Endothelial cell of hepatic sinusoid (primary cell): Measurements from ENCODE around the gene CIDEB.

Experiments used
- in situ Hi-C: cut with HindIII; loops from 2 replicates; pipeline ENCODE4 v1.10.0; 2017; ENCODE audit warnings: low sequenced_read_pairs

CIDEB gene

DNA sequence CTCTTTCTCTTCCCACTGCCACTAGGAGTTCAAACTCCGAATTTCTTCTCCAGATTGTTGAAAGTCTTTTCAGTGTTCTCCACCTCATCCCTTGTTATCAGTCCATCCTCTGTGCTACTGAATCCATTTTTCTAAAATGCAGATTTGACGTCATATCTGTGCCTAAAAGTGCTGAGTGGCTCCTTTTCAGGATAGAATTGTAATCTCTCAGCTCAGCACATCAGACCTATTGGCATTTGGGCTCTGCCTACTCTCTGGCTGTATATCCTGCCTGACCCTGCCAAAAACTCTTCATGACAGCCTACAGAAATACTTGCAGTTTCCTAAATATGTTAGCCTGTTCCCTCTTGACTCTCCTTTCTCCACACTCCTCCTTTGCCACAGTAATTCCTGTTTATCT lies 35.3 kb downstream of the CIDEB start:
- in situ Hi-C loops: no loop called here

DNA sequence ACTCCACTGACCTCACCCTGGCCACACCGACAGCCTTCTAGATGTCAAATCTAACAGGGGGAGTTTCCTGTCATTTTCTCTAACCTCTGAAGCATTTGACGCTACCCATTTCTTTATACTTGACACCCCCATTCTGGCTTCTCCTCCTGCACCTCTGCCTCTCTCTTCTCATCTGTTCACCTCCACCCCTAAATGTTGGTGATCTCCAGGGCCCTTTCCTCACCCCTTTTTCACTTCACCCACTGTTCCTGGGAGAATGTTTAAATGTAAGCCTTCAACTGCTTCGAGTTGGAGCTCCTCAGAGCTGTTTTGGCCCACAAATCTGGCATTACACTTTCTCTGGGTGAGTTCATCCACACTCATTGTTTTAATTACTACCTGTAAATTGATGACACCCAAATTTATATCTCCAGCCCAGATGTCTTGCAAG lies 35.9 kb downstream of the CIDEB start:
- in situ Hi-C loops: no loop called here

DNA sequence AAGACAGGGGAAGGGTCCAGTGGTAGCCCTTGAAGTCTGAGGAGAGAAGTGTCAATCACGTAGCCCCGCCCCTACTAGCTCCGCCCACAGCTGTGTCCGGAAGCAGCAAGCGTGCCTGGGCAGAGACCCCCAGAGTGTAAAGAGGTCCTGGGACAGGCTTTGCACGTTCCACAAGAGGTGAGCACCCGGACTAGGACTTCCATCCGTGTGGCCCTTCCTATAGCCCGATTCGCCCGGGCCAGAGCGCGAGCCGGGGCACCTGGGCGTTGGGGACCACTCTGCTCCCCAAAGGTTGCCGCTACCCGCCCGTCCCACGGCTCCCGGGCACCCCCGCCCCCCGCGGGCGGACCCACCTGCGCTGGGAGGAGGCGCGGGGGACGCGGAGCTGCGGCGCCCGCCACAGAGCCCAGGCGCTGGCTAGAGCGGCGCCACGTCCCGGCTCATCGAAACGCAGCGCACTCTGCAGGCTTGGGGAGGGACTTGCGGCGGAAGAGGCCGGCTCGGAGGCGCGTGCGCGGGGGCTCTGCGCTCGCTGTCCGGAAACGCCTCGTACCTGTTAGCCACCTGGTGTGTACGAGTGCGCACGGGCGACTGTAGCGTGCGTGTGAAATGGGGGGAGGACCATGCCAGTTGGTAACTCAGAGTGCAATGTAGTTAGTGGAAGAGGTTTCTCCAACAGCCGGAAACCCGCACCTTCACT lies 36.5 kb downstream of the CIDEB start, which contains the start of gene RABGGTA:
Gene RABGGTA, minus strand, starts transcription at position 464 of the 700 bp plus-strand sequence. CDS start 482 bp downstream, outside the sequence.
- in situ Hi-C loops: no loop called here

DNA sequence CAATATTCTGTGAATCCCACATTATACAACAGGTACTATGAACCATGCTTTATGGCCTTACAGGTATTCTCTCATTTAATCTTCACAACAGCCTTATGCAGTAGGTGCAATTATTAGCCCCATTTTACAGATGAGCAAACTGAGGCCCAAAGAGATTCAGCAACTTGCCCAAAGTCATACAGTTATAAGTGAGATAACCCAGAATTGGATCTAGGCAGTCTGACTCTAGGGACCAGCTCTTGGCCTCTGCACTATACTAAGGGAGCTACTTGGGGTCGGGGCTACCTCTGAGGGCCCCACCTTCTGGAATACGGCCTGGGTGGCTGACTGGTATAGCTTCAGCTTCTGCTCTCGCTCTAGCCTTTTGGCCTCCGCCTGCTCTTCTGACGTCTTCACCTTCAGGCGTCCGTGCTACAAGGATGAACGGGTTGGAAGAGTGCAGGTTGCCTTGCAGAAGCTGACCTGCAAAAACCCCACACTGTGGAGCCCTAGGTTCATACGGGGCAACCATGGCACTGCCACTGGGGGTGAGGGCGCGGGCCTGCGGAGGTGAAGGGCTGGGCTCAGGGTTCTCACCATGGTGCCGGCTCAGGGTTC lies 37.1 kb downstream of the CIDEB start:
- in situ Hi-C loops: no loop called here

DNA sequence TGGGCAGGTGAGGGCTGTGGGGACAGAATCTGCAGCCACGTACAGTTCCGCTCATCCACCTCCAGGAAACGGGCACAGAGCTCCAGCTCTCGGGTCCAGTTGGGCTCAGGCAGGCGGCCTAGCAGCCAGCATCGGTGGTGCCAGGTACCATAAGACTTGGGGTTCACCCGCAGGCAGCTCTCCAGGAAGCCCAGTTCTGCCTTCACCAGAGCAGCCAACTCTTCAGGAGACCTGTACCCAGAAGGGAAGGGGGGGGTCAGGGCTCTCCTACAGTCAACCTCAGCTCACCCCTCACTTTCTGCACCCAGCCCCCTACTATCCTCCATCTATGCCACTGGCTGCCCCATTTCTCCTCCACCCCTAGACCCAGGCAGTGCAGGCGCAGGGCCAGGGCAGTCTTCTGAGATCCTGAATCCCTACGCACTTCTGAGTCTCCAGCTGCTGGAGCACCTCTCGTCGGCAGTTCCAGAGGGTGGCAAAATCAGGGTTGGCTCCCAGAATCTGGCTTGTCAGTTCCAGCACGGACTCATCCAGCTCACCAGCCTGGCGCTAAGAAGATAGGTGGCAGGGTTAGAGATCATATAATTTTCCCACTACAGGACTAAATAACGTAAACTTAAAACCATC lies 37.8 kb downstream of the CIDEB start:
- in situ Hi-C loops: loop anchor here (5.0 kb wide), 1 partner anchor 63 kb away; the partner anchor contains the start of gene TSSK4

DNA sequence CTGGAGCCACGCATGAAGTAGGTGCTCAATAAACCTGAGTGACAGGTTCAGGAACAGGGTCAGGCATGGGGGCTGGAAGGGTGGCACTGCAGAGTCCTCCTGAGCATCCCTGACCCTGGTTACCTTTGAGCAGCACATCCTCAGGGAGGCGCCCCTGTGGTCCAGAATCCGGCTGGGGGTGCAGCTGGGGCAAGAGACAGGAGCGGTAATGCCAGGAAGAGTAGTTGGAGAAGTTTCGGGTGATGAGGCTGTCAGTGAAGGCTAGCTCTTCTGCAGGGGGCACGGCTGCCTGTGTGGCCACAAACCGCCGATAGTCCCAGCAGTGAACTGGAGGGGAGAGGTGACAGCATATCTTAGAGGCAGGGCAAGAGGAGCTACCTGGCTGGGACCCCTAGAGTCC lies 38.4 kb downstream of the CIDEB start:
- in situ Hi-C loops: loop anchor here (5.0 kb wide), 1 partner anchor 62 kb away; the partner anchor contains the start of gene TSSK4

DNA sequence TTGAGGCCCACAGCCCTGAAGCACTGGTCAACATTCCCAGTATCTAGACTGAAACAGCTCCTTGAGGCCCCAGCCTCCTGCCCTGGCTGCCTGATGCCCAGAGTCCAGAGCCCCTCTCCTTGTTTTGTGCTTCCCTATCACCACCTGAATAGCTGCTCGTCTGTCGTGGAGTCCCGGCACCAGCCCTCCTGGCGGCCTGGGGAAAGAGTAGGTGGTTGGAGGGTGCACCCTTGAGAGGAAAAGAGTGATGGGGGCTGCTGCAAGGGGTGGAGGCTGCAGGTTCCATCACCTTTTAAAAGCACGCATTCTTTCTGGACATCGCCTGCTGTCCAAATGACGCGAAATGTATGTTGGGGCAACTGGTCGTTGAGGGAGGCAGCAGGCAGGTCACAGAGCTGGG lies 39.6 kb downstream of the CIDEB start:
- in situ Hi-C loops: loop anchor here (5.0 kb wide), 1 partner anchor 61 kb away; the partner anchor contains the start of gene TSSK4

DNA sequence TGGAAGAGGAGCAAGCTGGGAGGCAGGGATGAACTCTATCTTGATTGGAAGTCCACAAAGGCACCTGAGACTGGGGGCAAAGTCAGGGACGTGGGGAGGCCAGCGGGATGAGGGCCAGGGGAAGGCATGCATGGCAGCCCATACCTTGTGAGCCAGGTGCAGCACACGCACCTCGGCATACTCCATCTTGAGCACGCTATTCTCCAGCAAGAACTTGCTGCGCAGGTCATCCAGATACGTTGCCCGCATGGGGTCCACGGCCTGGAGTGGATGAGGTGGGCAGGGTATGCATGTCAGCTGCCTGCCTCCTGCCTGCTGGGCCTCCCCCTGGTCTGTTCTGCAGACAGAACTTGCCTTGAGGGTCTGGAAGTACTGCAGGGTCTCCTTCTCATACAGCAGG lies 40.3 kb downstream of the CIDEB start:
- in situ Hi-C loops: loop anchor here (5.0 kb wide), 1 partner anchor 60 kb away; the partner anchor contains the start of gene TSSK4

DNA sequence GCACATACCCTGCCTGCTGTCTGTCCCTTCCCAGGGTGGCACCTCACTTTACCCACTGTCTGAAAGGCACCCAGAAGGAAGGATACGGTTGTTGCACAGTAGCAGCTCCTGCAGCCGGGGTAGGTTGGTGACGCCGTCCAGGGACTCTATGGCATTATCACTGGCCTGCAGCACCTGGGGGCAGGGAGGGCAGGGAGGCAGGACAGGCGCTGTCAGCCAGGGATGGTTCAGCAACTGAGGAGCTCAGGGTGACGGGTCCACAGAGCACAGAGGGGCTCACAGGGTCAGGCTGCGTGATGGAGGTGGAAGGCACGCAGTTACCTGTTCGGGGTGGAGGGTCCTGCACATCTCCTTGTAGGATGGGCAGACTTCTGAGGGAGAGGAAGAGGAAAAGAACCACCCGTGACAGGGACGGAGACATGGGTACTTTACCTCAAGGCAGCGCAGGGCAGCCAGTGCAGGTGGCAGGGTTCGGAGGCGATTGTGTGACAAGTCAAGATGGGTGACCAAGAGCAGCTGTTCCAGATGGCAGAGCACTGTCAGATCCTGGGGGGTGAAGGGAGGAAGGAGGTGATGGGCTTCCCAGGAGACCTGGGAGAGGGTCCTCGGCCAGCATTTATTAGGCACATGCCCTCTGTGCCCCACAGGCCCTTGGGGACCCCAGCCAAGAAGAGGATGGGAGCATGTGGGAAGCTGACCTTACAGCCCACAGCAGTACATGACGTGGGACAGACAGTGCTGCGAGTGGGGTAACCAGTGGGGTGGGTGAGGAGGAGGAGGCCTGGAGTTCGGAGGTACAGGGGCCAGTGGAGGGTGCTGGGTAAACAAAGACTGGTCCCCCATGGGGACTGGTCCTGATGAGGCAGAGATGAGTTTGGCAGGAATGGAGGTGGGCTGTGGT lies 41.2 kb downstream of the CIDEB start:
- in situ Hi-C loops: loop anchor here (5.0 kb wide), 1 partner anchor 59 kb away; the partner anchor contains the start of gene TSSK4

DNA sequence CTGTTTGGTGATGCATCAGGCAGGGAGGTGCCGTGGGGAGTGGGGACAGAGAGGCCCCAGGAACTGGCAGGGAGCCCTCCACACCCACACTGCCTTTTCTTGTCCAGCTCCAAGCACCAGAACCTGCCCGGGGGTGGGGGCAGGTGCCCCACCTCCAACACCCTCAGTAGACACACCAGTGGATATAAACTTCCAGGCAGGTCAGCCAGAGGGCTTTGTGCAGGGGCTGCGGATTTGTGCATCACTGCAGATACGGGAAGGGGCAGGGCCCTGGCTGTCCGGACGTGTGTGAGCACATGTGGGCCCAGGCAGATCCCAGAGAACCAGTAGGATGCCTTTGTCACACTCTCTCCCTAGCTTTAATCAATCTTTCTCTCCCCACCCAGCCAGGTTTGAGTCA lies 43.5 kb downstream of the CIDEB start:
- in situ Hi-C loops: loop anchor here (5.0 kb wide), 1 partner anchor 33 kb away; the partner anchor contains the start of genes DHRS1 and NOP9

DNA sequence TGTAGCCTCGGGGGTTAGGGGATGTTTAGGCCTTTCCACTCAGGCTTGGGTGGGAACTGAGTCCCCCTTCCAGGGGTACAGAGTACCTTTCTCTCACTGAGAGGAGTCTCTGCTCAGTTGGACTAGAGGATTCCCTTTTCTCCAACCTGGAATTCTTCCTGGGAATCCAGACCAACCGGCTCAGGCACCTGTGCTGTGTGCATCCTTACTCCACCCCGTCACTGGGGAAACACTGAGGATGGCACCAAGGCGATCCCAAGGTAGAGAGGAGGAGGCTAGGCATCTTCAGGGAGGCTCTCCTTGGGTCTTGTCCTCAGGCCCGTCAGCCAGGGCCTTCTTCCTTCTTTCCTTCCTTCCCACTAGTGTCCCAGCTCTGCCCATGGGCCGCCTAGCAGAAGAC lies 43.9 kb downstream of the CIDEB start:
- in situ Hi-C loops: loop anchor here (5.0 kb wide), 1 partner anchor 33 kb away; the partner anchor contains the start of genes DHRS1 and NOP9

DNA sequence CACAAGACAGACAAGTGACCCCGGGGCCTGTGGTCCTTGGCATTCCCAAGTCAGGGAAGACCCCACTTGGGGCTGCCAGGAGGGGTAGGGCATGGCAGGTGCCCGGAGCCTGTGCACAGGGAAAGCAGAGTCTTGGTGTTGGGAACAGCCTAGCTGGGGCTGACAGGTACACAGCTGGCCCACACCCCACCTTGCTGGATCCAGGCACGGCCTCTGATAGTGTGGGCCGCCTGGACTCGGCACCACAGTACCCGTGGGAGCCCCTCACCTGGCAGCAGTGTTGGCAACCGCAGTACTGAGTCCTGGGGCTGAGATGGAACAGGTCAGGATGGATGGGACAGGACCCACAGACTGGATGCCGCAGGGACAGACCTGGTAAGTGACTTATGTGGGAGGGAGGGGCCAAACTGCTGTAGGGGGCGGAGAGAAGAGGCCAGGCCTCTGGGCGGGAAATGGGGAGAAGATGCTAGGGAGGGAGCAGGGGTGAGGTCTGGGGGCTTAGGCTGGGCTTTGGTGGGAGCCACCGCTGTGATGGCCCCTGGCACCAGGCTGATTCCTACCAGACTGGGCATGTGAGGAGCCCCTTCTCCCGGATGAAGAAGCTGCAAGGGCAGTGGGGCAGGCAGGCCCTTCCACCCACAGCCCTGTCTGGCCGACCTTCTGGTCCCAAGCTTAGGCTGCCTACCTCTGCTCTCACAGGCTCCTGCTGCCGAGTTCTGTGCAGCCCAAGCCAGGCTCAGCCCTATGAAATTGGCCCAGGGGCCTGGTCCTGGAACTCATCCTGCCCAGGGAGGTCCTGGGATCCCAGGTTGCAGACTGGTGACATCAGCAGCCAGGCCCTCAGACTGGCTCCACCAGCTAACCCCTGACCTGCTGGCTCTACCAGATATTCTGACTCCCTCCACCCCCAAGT lies 44.7 kb downstream of the CIDEB start, which contains the start of gene TGM1:
Gene TGM1, minus strand, starts transcription at position 357 of the 913 bp plus-strand sequence. CDS start 825 bp downstream, outside the sequence.
- in situ Hi-C loops: loop anchor here (5.0 kb wide), 1 partner anchor 34 kb away; the partner anchor contains the start of genes DHRS1 and NOP9

DNA sequence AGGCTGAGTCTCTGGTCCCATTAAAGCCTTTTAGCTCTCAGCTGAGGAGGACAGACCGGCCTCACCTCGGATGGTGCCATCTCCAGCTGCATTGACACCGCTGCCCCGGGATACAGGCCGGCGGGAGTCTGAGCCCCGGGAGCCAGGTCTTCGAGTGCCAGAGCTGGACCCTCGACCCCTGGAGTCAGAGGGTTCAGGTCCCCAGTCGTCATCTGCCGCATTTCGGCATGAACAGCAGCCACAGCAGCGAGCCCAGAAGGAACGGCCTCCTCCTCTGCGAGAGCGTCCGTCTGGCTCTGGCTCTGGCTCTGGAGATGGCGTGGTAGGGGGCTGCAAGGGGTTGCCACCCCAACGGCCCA lies 45.8 kb downstream of the CIDEB start:
- in situ Hi-C loops: loop anchor here (5.0 kb wide), 1 partner anchor 35 kb away; the partner anchor contains the start of genes DHRS1 and NOP9

DNA sequence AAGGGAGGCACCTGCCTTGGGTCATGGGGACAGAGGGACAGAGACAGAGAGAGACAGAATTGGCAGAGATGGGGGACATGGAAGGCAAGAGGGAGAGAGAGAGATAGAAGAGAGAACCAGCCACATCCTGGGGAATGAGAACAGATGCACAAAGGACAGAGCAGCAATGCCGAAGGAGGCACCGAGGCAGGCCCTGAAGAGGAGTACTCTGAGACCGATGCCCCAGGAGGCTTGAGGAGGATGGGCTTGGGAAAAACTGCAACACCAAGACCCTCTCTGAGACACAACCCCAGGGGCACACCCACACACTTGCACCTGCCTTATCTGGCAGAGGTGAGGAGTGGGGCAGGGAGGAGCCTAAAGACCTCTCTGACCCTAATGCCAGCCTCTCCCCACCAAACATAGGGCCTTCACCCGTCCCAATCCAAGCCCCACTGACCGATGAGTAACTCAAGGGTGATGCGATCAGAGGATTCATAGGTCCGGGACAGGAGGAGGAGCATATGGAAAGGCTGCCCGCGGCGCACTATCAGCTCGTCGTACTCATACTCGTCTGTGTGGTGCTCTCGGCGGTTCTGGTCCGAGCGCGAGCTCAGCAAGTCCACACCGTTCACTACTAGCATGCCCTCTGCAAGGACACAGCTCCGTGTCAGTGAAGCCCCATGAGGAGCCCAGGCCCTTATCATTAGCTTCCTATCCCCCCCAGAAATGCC lies 46.4 kb downstream of the CIDEB start:
- in situ Hi-C loops: loop anchor here (5.0 kb wide), 1 partner anchor 36 kb away; the partner anchor contains the start of genes DHRS1 and NOP9

DNA sequence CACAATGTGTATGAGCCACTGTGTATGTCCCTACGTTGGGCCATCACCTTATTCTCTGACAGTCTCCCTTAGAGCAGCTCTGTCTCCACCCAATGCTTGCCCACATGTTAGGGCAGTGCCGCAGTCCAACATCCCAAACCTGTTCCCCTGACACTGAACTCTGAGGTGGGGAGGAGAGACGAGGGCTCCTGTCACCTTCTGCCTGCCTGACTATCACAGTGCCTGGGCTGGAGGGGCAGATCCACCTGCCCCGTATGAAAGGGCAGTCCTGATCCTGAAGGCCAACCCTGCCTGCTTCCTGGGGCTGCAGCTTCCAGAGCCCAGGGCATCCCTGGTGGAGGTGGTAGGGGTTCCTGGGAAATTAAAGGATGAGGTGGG lies 47.0 kb downstream of the CIDEB start:
- in situ Hi-C loops: loop anchor here (5.0 kb wide), 1 partner anchor 37 kb away; the partner anchor contains the start of genes DHRS1 and NOP9

DNA sequence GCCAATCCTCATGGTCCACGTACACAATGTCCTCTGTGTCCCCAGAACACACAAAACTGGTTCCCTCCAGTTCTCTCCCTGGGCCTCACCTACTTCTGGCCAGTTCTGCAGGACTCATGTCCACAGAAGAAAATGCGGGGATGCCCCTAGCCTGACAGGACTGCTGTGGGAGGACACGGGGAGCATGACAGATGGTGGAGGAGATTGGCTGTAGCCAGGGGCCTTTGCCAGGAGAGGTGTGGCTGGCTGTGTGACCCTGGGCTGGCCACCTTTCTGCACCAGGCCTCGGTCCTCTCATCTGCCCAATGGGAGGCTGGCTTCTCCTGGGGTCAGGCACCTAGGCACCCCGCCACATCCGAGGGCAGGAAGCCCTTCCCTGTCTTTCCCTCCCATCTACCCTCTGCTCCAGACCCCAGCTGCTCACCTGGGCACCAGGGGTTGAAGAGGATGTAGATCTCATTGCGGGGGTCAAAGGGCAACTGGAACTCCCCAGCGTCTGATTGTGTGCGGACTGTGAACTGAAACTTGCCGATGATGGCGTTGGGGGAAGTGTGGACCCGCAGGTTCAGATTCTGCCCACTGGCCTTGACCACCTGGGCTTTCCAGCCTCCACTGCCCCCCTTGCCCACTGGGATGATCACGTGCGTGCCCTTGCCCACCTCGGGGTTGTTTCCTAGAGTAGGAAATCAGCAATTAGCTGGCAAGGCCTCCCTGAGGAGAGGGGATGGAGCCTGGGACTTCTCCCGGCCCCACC lies 47.6 kb downstream of the CIDEB start:
- in situ Hi-C loops: loop anchor here (5.0 kb wide), 1 partner anchor 37 kb away; the partner anchor contains the start of genes DHRS1 and NOP9

DNA sequence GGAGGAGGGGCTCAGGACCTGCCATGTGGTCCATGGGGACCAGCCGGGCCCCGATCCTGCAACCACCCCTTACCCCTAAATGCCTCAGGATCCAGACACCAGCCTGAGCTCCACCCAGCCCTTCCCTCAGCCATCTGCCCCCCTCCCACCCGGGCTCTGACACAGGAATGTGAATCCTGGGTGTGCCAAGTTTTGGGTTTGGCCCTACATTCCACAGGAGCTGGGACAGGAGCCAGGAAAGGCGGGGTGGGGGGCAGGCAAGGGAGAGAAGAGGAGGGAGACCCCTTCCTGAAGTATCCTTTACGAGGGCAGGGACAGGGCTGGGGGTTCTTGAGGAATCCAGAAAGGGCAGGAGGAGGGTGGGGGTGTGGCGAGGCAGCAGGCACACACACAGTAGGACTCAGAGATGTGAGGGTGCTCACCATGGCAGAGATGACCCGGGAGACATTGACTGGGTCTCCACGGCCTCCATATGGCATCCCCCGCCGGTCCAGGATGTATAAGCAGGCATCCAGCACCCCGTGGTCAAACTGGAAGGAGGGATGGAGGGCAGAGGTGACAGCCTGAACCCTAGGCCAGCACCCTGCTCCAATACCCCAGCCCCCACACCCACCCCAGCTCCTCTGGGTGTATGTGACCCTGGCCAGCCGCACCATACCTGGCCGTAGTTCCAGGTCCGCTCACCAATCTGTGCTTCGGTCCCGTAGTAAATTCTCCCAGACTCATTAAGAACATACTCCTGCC lies 48.3 kb downstream of the CIDEB start:
- in situ Hi-C loops: loop anchor here (5.0 kb wide), 1 partner anchor 38 kb away; the partner anchor contains the start of genes DHRS1 and NOP9
